ENCODE data around the gene ARID4A.
"Not testable (repeated sequence)": the region's sequence is repeated elsewhere in the genome, so short reads cannot be mapped to it uniquely, and the experiment has no call there.

Gene ARID4A

GRCh38 chr14:58298477-58299400 is at the start of gene ARID4A:
Gene ARID4A, plus strand, starts transcription at chr14:58298555. Its CDS starts 1,300 bp downstream, at chr14:58299855.
- Mint-ChIP-seq H3K4me3 (no peak within 1 kb of the TSS), H3K36me3 (peaks cover 69% of the 10 kb centered on the region), H3K4me1 (peaks cover 16% of the 10 kb centered on the region), H3K27ac (peak within 1 kb of the TSS; percentile 92), H3K9me3 (no peaks in the 10 kb centered on the region)
- DNase-seq (ENCODE audit: low spot score in 2 of 2): peak; percentile 56 to 87
- ATAC-seq: peak; percentile 14

- Mint-ChIP-seq H3K36me3 (peaks cover 96% of the 10 kb centered on the region), H3K9me3 (no peaks in the 10 kb centered on the region), H3K27ac (peak overlapping the region; percentile 76), H3K4me1 (peaks cover 37% of the 10 kb centered on the region), H3K4me3 (no peak overlapping the region)
- DNase-seq (ENCODE audit: low spot score in 2 of 2) (no peak), ATAC-seq (no peak)
Measured at GRCh38 chr14:58249611-58250010, 48.7 kb upstream of the ARID4A start.

GRCh38 chr14:58258156-58258555 is 40.2 kb upstream of the ARID4A start:
- no peak for DNase-seq (ENCODE audit: low spot score in 2 of 2)
- H3K36me3 Mint-ChIP-seq: peaks cover 100% of the 10 kb centered on the region
- no peak overlapping the region for H3K4me3 Mint-ChIP-seq
- H3K9me3 Mint-ChIP-seq: no peaks in the 10 kb centered on the region
- no peak for ATAC-seq
- no peak overlapping the region for H3K27ac Mint-ChIP-seq
- peaks cover 9% of the 10 kb centered on the region for H3K4me1 Mint-ChIP-seq

GRCh38 chr14:58262005-58262404 is 36.4 kb upstream of the ARID4A start:
- not testable (repeated sequence) for H3K4me1 Mint-ChIP-seq; ATAC-seq; H3K4me3 Mint-ChIP-seq; H3K9me3 Mint-ChIP-seq; DNase-seq (ENCODE audit: low spot score in 2 of 2)
- Mint-ChIP-seq H3K36me3 (peaks cover 100% of the 10 kb centered on the region), H3K27ac (peak overlapping the region; percentile 54)

DNA sequence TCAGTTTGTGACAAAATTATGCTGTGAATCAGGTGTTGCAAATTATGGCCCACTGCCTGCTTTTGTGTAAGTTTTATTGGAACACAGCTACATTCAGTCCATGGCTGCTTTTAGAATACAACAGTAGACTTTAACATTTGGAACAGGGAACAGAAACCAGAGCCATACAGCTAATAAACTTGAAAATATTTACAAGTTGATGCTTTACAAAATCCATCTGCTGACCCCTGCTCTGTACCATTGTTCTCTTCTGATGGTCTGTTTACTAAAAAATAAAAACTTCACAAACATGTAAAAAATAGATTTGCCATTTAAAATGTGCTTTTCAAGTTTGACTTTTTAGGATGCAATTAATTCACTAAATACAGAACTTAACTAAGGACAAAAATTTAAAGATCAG is 33.0 kb upstream of the ARID4A start:
- H3K4me1 Mint-ChIP-seq: no peaks in the 10 kb centered on the region
- peak overlapping the region; percentile 75 for H3K27ac Mint-ChIP-seq
- H3K36me3 Mint-ChIP-seq: peaks cover 100% of the 10 kb centered on the region
- DNase-seq (ENCODE audit: low spot score in 2 of 2) (no peak), ATAC-seq (no peak)
- H3K9me3 Mint-ChIP-seq: no peaks in the 10 kb centered on the region
- H3K4me3 Mint-ChIP-seq: no peak overlapping the region

DNA sequence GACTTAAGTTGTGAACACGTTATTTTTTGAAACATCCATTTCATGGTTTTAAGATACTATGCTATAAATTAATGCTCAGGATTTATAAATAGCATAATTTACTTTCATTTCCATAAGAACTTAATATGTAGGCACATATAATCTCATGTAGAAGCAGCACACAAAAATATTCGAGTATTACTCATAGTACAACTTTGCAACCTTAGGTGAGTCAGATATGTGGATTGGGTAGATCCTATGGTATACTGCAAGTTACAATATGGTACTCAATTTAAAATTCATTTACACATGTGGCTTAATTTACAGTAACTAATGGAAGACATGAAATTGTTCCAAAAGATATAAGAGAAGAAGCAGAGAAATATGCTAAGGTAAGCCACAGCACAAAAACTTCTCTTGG is 27.7 kb upstream of the ARID4A start:
- Mint-ChIP-seq H3K36me3 (peaks cover 100% of the 10 kb centered on the region), H3K27ac (no peak overlapping the region), H3K4me1 (peaks cover 15% of the 10 kb centered on the region), H3K4me3 (no peak overlapping the region), H3K9me3 (no peaks in the 10 kb centered on the region)
- DNase-seq (ENCODE audit: low spot score in 2 of 2) (no peak), ATAC-seq (peak; percentile 55)

DNA sequence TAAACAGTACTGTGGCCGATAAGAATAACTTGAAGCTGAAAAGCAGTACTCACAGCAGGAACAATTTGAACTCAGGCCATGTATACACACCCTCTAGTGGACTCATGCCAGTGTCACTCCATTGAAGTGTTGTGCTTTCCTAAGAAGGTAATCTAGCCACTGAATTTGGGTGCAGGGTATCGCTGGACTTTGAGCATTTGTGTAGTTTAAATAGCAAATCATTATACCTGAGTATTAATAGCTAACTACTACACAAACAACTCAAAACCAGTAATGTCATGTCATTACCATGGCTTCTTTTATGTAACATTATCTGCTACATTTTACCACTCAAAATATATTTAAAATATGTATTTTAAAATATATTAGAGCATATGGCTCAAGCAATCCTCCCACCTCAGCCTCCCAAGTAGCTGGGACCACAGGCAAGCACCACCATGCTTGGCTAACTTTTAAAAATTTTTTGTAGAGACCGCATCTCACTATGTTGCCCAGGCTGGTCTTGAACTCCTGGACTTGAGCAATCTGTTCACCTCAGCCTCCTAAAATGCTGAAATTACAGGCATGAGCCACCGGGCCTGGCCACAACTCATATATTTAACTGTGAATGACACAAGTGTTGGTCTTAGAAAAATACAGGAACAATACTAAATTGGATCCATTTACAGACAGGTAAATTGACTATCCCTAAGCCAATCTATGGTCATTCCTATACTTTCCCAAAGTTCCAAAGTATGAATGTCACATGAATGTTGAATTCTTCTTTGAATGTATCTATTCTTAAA is 25.6 kb upstream of the ARID4A start:
- no peak for DNase-seq (ENCODE audit: low spot score in 2 of 2)
- Mint-ChIP-seq H3K4me3 (no peak overlapping the region), H3K4me1 (peaks cover 28% of the 10 kb centered on the region), H3K9me3 (no peaks in the 10 kb centered on the region), H3K27ac (no peak overlapping the region), H3K36me3 (peaks cover 99% of the 10 kb centered on the region)
- ATAC-seq: no peak

GRCh38 chr14:58274881-58275280 is 23.5 kb upstream of the ARID4A start:
- DNase-seq (ENCODE audit: low spot score in 2 of 2) (no peak), ATAC-seq (peak; percentile 52)
- H3K9me3 Mint-ChIP-seq: no peaks in the 10 kb centered on the region
- peak overlapping the region; percentile 88 for H3K27ac Mint-ChIP-seq
- H3K4me3 Mint-ChIP-seq: peak overlapping the region; percentile 21
- H3K36me3 Mint-ChIP-seq: peaks cover 99% of the 10 kb centered on the region
- peaks cover 33% of the 10 kb centered on the region for H3K4me1 Mint-ChIP-seq

DNA sequence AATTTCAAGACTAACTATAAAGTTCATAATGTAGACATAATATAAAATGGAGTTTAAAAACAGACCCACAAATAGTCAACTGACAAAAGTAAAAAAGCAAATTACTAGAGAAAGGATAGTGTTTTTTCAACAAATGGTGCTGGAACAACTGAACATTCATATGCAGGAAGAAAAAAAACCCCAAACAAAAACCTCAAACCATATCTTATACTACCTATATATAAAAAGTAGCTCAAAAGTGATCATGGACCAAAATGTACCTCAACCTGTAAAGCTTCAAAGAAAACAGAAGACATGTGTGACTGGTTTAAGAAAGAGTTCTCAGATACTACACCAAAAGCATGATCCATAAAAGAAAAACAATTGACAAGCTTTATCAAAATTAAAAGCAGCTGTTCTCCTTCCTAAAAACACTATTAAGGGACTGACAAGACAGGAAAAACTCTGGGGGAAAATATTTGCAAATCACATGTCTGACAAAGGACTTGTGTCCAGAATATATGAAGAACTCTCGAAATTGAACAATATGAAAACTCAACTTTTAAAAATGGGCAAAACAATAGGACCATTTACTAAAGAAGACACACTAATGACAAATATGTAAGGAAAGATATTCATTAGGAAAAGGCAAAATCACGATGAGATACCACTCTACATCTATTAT is 22.7 kb upstream of the ARID4A start:
- Mint-ChIP-seq H3K9me3 (no peaks in the 10 kb centered on the region), H3K4me1 (peaks cover 40% of the 10 kb centered on the region), H3K4me3 (peak overlapping the region; percentile 5), H3K27ac (peak overlapping the region; percentile 88), H3K36me3 (peaks cover 99% of the 10 kb centered on the region)
- DNase-seq (ENCODE audit: low spot score in 2 of 2): no peak
- no peak for ATAC-seq

GRCh38 chr14:58276208-58276607 is 22.1 kb upstream of the ARID4A start:
- DNase-seq (ENCODE audit: low spot score in 2 of 2) (no peak), ATAC-seq (peak; percentile 43)
- Mint-ChIP-seq H3K36me3 (peaks cover 99% of the 10 kb centered on the region), H3K27ac (peak overlapping the region; percentile 88), H3K4me1 (peaks cover 45% of the 10 kb centered on the region), H3K4me3 (peak overlapping the region; percentile 5), H3K9me3 (no peaks in the 10 kb centered on the region)

GRCh38 chr14:58278177-58278576 is 20.2 kb upstream of the ARID4A start:
- Mint-ChIP-seq H3K4me3 (no peak overlapping the region), H3K36me3 (peaks cover 99% of the 10 kb centered on the region), H3K9me3 (no peaks in the 10 kb centered on the region), H3K27ac (no peak overlapping the region), H3K4me1 (peaks cover 65% of the 10 kb centered on the region)
- DNase-seq (ENCODE audit: low spot score in 2 of 2) (no peak), ATAC-seq (no peak)

- Mint-ChIP-seq H3K4me1 (peaks cover 63% of the 10 kb centered on the region), H3K27ac (peak overlapping the region; percentile 92), H3K36me3 (peaks cover 98% of the 10 kb centered on the region), H3K4me3 (peak overlapping the region; percentile 43), H3K9me3 (no peaks in the 10 kb centered on the region)
- DNase-seq (ENCODE audit: low spot score in 2 of 2) (peak; percentile 17 to 62), ATAC-seq (peak; percentile 94)
Measured at GRCh38 chr14:58280954-58281787, 17.2 kb upstream of the ARID4A start.

DNA sequence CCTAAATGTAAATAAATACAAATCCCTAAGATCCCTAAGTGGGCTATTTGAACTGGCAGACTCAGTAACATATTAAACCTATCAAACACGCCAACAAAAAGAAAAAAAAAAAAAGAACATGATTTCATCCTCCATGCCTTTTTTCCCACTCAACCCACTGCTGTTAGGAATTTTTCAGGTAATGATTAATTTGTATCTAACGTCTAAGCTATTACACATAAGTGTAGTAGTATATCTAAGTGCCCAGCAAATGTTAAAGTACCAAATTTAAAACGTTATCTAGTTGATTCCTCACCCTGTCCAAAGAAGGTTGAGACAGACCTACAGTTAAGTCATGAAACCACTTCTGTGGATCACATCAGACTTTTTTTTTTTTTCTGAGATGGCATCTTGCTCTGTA is 16.4 kb upstream of the ARID4A start:
- Mint-ChIP-seq H3K27ac (peak overlapping the region; percentile 92), H3K9me3 (no peaks in the 10 kb centered on the region), H3K36me3 (peaks cover 99% of the 10 kb centered on the region), H3K4me3 (peak overlapping the region; percentile 43), H3K4me1 (peaks cover 56% of the 10 kb centered on the region)
- DNase-seq (ENCODE audit: low spot score in 2 of 2) (no peak), ATAC-seq (no peak)

- peaks cover 99% of the 10 kb centered on the region for H3K36me3 Mint-ChIP-seq
- no peaks in the 10 kb centered on the region for H3K9me3 Mint-ChIP-seq
- no peak overlapping the region for H3K4me3 Mint-ChIP-seq
- H3K4me1 Mint-ChIP-seq: peaks cover 63% of the 10 kb centered on the region
- H3K27ac Mint-ChIP-seq: peak overlapping the region; percentile 53
- DNase-seq (ENCODE audit: low spot score in 2 of 2) (no peak), ATAC-seq (no peak)
Measured at GRCh38 chr14:58282925-58283593, 15.3 kb upstream of the ARID4A start.

Measured in stimulated activated effector memory CD8-positive, alpha-beta T cell treated with anti-CD3 and anti-CD28 coated beads, Interleukin-12 subunit alpha, Interleukin-12 subunit beta, amount 100 ng/mL, for 72 hours (primary cell).